Neuronal stem cell (in vitro differentiated cells): ENCODE measurements around the gene KLK13. TPM values are rescaled to one million over a fixed set of nuclear protein-coding genes. Genes with fewer than 3 reads are reported as not detected.

ENCODE experiments used
- DNase-seq: peaks from one replicate; pipeline ENCODE4 v3.0.0-alpha.2; 2013; ENCODE audit warnings: low spot score
- H2AFZ ChIP-seq: one replicate; pipeline ENCODE4 v1.6.1; 2013; ENCODE audit warnings: mild to moderate bottlenecking, low read length, inconsistent platforms
- H2AK5ac ChIP-seq: 2 replicates; pipeline ENCODE4 v1.6.1; 2013; ENCODE audit warnings: low read depth, mild to moderate bottlenecking, inconsistent platforms, low read length, moderate library complexity, mixed read lengths
- H2BK120ac ChIP-seq: 2 replicates; pipeline ENCODE4 v1.6.1; 2013; ENCODE audit warnings: low read depth, mild to moderate bottlenecking, inconsistent platforms, low read length, moderate library complexity, mixed read lengths
- H2BK12ac ChIP-seq: one replicate; pipeline ENCODE4 v1.6.1; 2013; ENCODE audit warnings: low read length, inconsistent platforms
- H2BK15ac ChIP-seq: 2 replicates; pipeline ENCODE4 v1.6.1; 2013; ENCODE audit warnings: mild to moderate bottlenecking, low read length, inconsistent platforms, mixed read lengths
- H2BK5ac ChIP-seq: one replicate; pipeline ENCODE4 v1.6.1; 2013; ENCODE audit warnings: inconsistent platforms, mild to moderate bottlenecking, low read length, moderate library complexity
- H3K14ac ChIP-seq: one replicate; pipeline ENCODE4 v1.6.1; 2013; ENCODE audit warnings: low read length, inconsistent platforms
- H3K18ac ChIP-seq: 2 replicates; pipeline ENCODE4 v1.6.1; 2013; ENCODE audit warnings: low read length, inconsistent platforms
- H3K23ac ChIP-seq: 2 replicates; pipeline ENCODE4 v1.6.1; 2013; ENCODE audit warnings: low read depth, mild to moderate bottlenecking, mixed read lengths, low read length, inconsistent platforms; ENCODE audit not compliant: poor library complexity
- H3K27ac ChIP-seq: replicated peaks from 3 replicates; pipeline ENCODE4 v1.5.1; 2013; ENCODE audit warnings: low read length, inconsistent platforms
- H3K27me3 ChIP-seq, 3 experiments: 2 replicates each; pipeline ENCODE4 v1.6.1; 2013; ENCODE audit warnings: low read length in 3 of 3, mild to moderate bottlenecking in 2 of 3, inconsistent platforms in 1 of 3, low read depth in 1 of 3, mixed read lengths in 1 of 3, moderate library complexity in 1 of 3; ENCODE audit not compliant: control insufficient read depth in 3 of 3, insufficient read depth in 3 of 3
- H3K36me3 ChIP-seq, 2 donors: replicated peaks in 1 of 2; 2 replicates each; pipeline ENCODE4 v1.6.1; 2013; ENCODE audit warnings: low read length in 2 of 2; ENCODE audit not compliant: control insufficient read depth in 2 of 2, insufficient read depth in 2 of 2
- H3K4ac ChIP-seq: 2 replicates; pipeline ENCODE4 v1.6.1; 2013; ENCODE audit warnings: inconsistent platforms, mild to moderate bottlenecking, low read length, moderate library complexity
- H3K4me1 ChIP-seq, 2 donors: 1 replicate in 1 of 2; 2 replicates in 1 of 2; pipeline ENCODE4 v1.6.1; 2013; ENCODE audit warnings: low read length in 2 of 2, low read depth in 1 of 2; ENCODE audit not compliant: control insufficient read depth in 2 of 2, insufficient read depth in 1 of 2
- H3K4me2 ChIP-seq: one replicate; pipeline ENCODE4 v1.6.1; 2013; ENCODE audit warnings: mild to moderate bottlenecking, low read length, inconsistent platforms; ENCODE audit not compliant: insufficient read depth, poor library complexity, severe bottlenecking
- H3K4me3 ChIP-seq, 2 donors: 2 replicates each; pipeline ENCODE4 v1.5.1; 2013; ENCODE audit warnings: low read length in 2 of 2, mild to moderate bottlenecking in 2 of 2, inconsistent platforms in 1 of 2, moderate library complexity in 1 of 2
- H3K79me1 ChIP-seq: one replicate; pipeline ENCODE4 v1.6.1; 2013; ENCODE audit warnings: low read depth, mild to moderate bottlenecking, inconsistent platforms, low read length, moderate library complexity
- H3K9ac ChIP-seq: one replicate; pipeline ENCODE4 v1.6.1; 2013; ENCODE audit warnings: mild to moderate bottlenecking, low read depth, low read length, inconsistent platforms; ENCODE audit not compliant: poor library complexity
- H3K9me3 ChIP-seq, 2 donors: replicated peaks in 1 of 2; 2 replicates each; pipeline versions ENCODE3 to v1.6.1; 2013; ENCODE audit warnings: low read length in 2 of 2, mild to moderate bottlenecking in 2 of 2, inconsistent platforms in 1 of 2, low read depth in 1 of 2, mixed read lengths in 1 of 2, moderate library complexity in 1 of 2; ENCODE audit not compliant: control insufficient read depth in 2 of 2, insufficient read depth in 1 of 2
- H4K8ac ChIP-seq: one replicate; pipeline ENCODE4 v1.6.1; 2013; ENCODE audit warnings: low read depth, mild to moderate bottlenecking, inconsistent platforms, low read length, moderate library complexity
- H4K91ac ChIP-seq: one replicate; pipeline ENCODE4 v1.6.1; 2013; ENCODE audit warnings: low read length, low read depth, mild to moderate bottlenecking, inconsistent platforms; ENCODE audit not compliant: poor library complexity
- WGBS, 2 donors: extraction: QIAGEN DNeasy Blood & Tissue Kit; methylation state at CpG; one replicate each; pipeline ENCODE4 v1.1.7; 2013; ENCODE audit warnings: missing lambda C conversion rate in 2 of 2, mixed read lengths in 1 of 2; ENCODE audit not compliant: insufficient read length in 2 of 2, insufficient replicate concordance in 1 of 2; ENCODE audit errors: extremely low coverage in 2 of 2; 5-methylcytosine and 5-hydroxymethylcytosine counted together
- polyA plus RNA-seq, 2 experiments: library from polyadenylated mRNA; stranded (reverse); fragments of 200-250 nt; gene quantifications; one replicate each; pipeline ENCODE4 v1.2.3, GENCODE V29; 2013

The KLK13 gene, protein sequence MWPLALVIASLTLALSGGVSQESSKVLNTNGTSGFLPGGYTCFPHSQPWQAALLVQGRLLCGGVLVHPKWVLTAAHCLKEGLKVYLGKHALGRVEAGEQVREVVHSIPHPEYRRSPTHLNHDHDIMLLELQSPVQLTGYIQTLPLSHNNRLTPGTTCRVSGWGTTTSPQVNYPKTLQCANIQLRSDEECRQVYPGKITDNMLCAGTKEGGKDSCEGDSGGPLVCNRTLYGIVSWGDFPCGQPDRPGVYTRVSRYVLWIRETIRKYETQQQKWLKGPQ
- polyA plus RNA-seq (2013, experiment 1 of 2), result not detected
- not detected for polyA plus RNA-seq (2013, experiment 2 of 2)

DNA sequence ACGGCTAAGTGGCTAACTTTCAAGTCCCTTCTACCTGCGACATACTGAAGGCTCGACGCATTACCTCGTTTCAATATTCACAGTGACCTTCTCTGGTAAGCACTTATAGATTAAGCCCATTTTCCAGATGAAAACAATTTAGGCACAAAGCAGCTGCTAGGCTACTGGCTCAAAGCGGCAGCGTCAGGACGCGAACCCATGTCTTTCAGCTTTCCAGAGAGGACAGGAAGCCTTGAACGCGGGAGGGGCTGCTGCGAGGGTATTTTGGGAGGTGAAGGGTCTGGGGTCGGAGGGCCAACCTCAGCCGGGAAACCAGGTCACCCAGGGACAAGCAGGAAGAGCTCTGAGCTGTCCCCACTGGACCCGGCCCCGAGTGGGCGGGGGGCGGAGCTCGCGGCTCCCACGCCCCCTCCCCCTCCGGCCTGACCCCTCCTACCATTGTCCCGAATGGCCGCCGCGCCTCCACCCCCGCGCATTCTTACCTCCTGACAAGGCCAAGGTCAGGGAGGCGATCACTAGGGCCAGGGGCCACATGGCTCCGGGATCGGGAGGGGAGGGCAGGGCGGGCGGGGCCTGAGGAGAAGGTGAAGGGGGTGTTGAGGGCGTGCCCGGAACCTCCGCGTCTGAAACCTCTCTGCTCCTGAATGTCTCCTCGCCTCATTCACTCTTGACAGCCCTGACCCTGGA, at the start of gene KLK13:
TSS of gene KLK13 (minus strand) at position 559 of the 687 bp plus-strand sequence. CDS start at position 534, 25 bp downstream.
- H4K8ac ChIP-seq, result no peak within 1 kb of the TSS
- no CpG with 5 or more reads among the region's 38 CpGs for WGBS, 2 donors
- H2AFZ ChIP-seq, result peak within 1 kb of the TSS; percentile 71
- no peak within 1 kb of the TSS for H3K4ac ChIP-seq
- no peaks in the 10 kb centered on the region for H3K79me1 ChIP-seq
- no peak within 1 kb of the TSS for H4K91ac ChIP-seq
- no peak within 1 kb of the TSS for H2AK5ac ChIP-seq
- H3K36me3 ChIP-seq, result no peaks in the 10 kb centered on the region
- H3K23ac ChIP-seq, result peak within 1 kb of the TSS; percentile 23
- H2BK5ac ChIP-seq, result no peak within 1 kb of the TSS
- H3K27me3 ChIP-seq, result peaks cover 0 to 39% (median 17%) of the 10 kb centered on the region in 3 experiments
- no peak within 1 kb of the TSS for H2BK12ac ChIP-seq
- peak within 1 kb of the TSS in 1 of 2 donors; percentile 68 for H3K4me3 ChIP-seq
- no peak for DNase-seq
- no peak within 1 kb of the TSS for H3K9ac ChIP-seq
- no peak within 1 kb of the TSS for H3K18ac ChIP-seq
- no peaks in the 10 kb centered on the region for H3K9me3 ChIP-seq
- peaks cover 3% of the 10 kb centered on the region in 2 donors for H3K4me1 ChIP-seq
- H3K27ac ChIP-seq, result no peak within 1 kb of the TSS
- no peak within 1 kb of the TSS for H2BK120ac ChIP-seq
- H3K4me2 ChIP-seq, result peak within 1 kb of the TSS; percentile 55
- H2BK15ac ChIP-seq, result no peak within 1 kb of the TSS
- H3K14ac ChIP-seq, result peak within 1 kb of the TSS; percentile 1

DNA sequence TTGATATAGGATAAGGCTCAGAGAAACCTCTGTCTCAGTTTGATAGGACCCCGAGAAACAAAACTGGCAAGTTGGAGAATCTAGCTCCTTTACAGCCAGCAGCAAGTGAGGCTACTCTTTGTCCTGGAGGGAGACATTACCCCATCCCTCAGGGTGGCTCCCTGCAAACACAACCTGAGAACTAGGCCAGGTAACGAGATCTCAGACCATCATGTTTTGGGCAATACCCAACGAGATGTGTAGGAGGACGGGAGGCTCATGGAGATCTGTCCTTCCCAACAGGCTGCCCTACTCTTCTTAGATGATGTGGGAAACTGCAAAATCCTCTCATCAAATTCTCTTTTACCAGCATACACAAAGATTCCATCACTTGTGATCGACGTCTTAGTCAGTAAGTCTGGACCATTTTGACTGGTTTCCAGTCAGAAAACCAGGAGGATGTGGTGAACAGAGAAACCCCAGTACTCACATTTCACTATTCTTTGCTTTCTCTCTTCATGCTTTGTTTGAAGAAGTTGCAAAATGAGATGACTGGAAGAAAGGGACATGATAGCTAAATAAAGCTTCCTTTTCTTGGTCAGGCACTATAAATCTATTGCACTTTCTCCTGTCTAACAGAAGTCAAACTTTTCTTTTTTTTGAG, 49.3 kb upstream of the KLK13 start:
- H4K91ac ChIP-seq, result no peak overlapping the region
- H2BK12ac ChIP-seq, result no peak overlapping the region
- peaks cover 0 to 2% of the 10 kb centered on the region in 2 donors for H3K4me1 ChIP-seq
- no peak overlapping the region for H3K14ac ChIP-seq
- no peak overlapping the region for H2BK120ac ChIP-seq
- no peak overlapping the region for H3K4me2 ChIP-seq
- no peak overlapping the region for H3K18ac ChIP-seq
- no peaks in the 10 kb centered on the region for H3K9me3 ChIP-seq
- no peak overlapping the region for H3K23ac ChIP-seq
- peaks cover 0 to 35% (median 0%) of the 10 kb centered on the region in 3 experiments for H3K27me3 ChIP-seq
- no peak overlapping the region for H2BK5ac ChIP-seq
- WGBS, 2 donors, result no CpG with 5 or more reads among the region's 6 CpGs
- no peak overlapping the region for H3K4ac ChIP-seq
- no peak overlapping the region for H2AK5ac ChIP-seq
- H3K36me3 ChIP-seq, result no peaks in the 10 kb centered on the region
- H3K27ac ChIP-seq, result no peak overlapping the region
- no peak for DNase-seq
- H2AFZ ChIP-seq, result no peak overlapping the region
- no peak overlapping the region for H2BK15ac ChIP-seq
- no peak overlapping the region for H3K9ac ChIP-seq
- no peak overlapping the region for H3K4me3 ChIP-seq
- no peaks in the 10 kb centered on the region for H3K79me1 ChIP-seq
- H4K8ac ChIP-seq, result no peak overlapping the region

DNA sequence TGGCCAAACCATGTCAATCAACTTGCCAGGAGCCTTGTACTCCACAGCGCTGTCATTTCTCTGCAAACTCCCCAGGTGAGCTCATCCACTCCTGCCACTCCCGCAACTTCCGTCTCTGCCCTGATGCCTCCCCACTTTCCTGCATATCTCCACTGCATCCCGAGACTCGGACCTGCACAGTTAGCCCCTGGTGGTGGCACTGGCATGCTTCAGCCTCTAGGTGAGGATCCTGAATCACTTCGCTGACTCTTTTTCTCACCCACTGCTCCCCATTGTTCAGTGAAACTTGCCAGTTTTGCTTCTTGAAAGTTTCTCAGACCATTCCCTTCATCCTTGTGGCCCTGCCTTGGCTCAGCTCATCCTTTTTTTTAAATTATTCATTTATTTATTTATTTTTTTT, 46.7 kb upstream of the KLK13 start:
- H3K79me1 ChIP-seq, result no peaks in the 10 kb centered on the region
- DNase-seq, result no peak
- H3K18ac ChIP-seq, result no peak overlapping the region
- H3K9ac ChIP-seq, result no peak overlapping the region
- H4K91ac ChIP-seq, result no peak overlapping the region
- no peak overlapping the region for H2AK5ac ChIP-seq
- WGBS, 2 donors, result no CpG with 5 or more reads among the region's 6 CpGs
- H3K27ac ChIP-seq, result no peak overlapping the region
- H3K4me1 ChIP-seq, result peaks cover 0 to 9% of the 10 kb centered on the region in 2 donors
- H3K4ac ChIP-seq, result no peak overlapping the region
- H3K4me3 ChIP-seq, result no peak overlapping the region
- H2BK5ac ChIP-seq, result no peak overlapping the region
- H3K14ac ChIP-seq, result no peak overlapping the region
- no peak overlapping the region for H2AFZ ChIP-seq
- H3K4me2 ChIP-seq, result no peak overlapping the region
- no peak overlapping the region for H4K8ac ChIP-seq
- no peaks in the 10 kb centered on the region for H3K9me3 ChIP-seq
- H2BK12ac ChIP-seq, result no peak overlapping the region
- H2BK120ac ChIP-seq, result no peak overlapping the region
- no peak overlapping the region for H2BK15ac ChIP-seq
- H3K23ac ChIP-seq, result no peak overlapping the region
- H3K27me3 ChIP-seq, result peaks cover 0 to 32% (median 0%) of the 10 kb centered on the region in 3 experiments
- H3K36me3 ChIP-seq, result no peaks in the 10 kb centered on the region

DNA sequence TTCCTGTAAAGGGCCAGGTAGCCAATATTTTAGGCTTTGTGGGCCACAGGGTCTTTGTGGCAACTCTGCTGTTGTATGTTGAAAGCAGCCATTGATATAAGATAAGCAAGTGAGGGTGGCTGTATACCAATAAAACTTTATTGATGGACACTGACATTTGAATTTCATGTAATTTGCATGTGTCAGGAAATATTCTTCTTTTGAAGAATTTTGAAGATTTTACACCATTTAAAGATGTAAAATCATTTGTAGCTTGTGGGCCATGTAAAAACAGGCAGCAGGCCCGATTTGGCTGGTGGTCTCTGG, 45.7 kb upstream of the KLK13 start:
- Histone ChIP-seq H3K9ac (no peak overlapping the region), H3K4ac (no peak overlapping the region), H4K8ac (no peak overlapping the region), H2BK5ac (no peak overlapping the region), H3K4me2 (no peak overlapping the region), H3K36me3 (no peaks in the 10 kb centered on the region), H3K14ac (no peak overlapping the region), H4K91ac (no peak overlapping the region), H3K9me3 (no peaks in the 10 kb centered on the region), H3K4me1 (peaks cover 0 to 9% of the 10 kb centered on the region in 2 donors), H3K18ac (no peak overlapping the region), H2BK120ac (no peak overlapping the region), H3K4me3 (no peak overlapping the region), H2BK12ac (no peak overlapping the region), H3K79me1 (no peaks in the 10 kb centered on the region), H2BK15ac (no peak overlapping the region), H3K23ac (no peak overlapping the region), H2AFZ (no peak overlapping the region), H3K27me3 (peaks cover 0 to 30% (median 0%) of the 10 kb centered on the region in 3 experiments), H2AK5ac (no peak overlapping the region), H3K27ac (no peak overlapping the region)
- no CpG with 5 or more reads among the region's 1 CpG for WGBS, 2 donors
- DNase-seq, result no peak
